Endothelial cell of umbilical vein (primary cell): ENCODE results near the gene TEX9. TPM values are rescaled to one million over a fixed set of nuclear protein-coding genes. Genes with fewer than 3 reads are reported as not detected.
"Not testable (repeated sequence)": the region's sequence is repeated elsewhere in the genome, so short reads cannot be mapped to it uniquely, and the experiment has no call there.

Experiments
- BruUV-seq: library from RNA; stranded (reverse); fragments of 400-500 nt; replicated peaks from 2 replicates; lab custom pipeline; 2021; lab: Mats Ljungman, UMichigan
- CTCF ChIA-PET: fragments of 300-600, 350-600 bp; sonication (Branson Sonifier 250); formaldehyde crosslinking; loops from one replicate; lab custom pipeline; 2021; ENCODE audit warnings: antibody characterized with exemption, inconsistent platforms; lab: Charles Lee
- POLR2A ChIA-PET: fragments of 300-600, 350-600 bp; sonication (Branson Sonifier 250); formaldehyde crosslinking; loops from one replicate; lab custom pipeline; 2021; ENCODE audit warnings: antibody characterized with exemption, inconsistent platforms; lab: Charles Lee
- DNase-seq: peaks from one replicate; pipeline ENCODE4 v3.0.0-alpha.2; 2011; ENCODE audit warnings: low read depth, low spot score
- FAIRE-seq: peaks from 2 replicates; lab custom pipeline; 2011; peaks lifted over from hg19 to GRCh38; lab: Jason Lieb, UNC
- H2AFZ ChIP-seq: 2 replicates; pipeline ENCODE4 v1.6.0; 2012; ENCODE audit warnings: low read depth, low read length, control low read depth, inconsistent platforms
- H3K27ac ChIP-seq: 2 replicates; pipeline ENCODE4 v1.5.1; 2011; ENCODE audit warnings: low read depth, mild to moderate bottlenecking, control low read depth, low read length, moderate library complexity; ENCODE audit not compliant: insufficient read depth
- H3K27me3 ChIP-seq, 2 experiments: 2 replicates each; pipeline versions ENCODE4 v1.6.0 to v1.6.1; 2011; ENCODE audit warnings: low read length in 2 of 2, mixed read lengths in 1 of 2; ENCODE audit not compliant: control insufficient read depth in 2 of 2, insufficient read depth in 2 of 2
- H3K36me3 ChIP-seq, 2 experiments: 2 replicates in 1 of 2; 3 replicates in 1 of 2; pipeline ENCODE4 v1.5.1; 2011; ENCODE audit warnings: low read length in 2 of 2, mild to moderate bottlenecking in 1 of 2, moderate library complexity in 1 of 2; ENCODE audit not compliant: control insufficient read depth in 2 of 2, insufficient read depth in 2 of 2; ENCODE audit errors: extremely low read depth in 1 of 2
- H3K4me1 ChIP-seq: 3 replicates; pipeline ENCODE4 v1.5.1; 2011; ENCODE audit warnings: mild to moderate bottlenecking, low read length; ENCODE audit not compliant: control insufficient read depth, insufficient read depth; ENCODE audit errors: extremely low read depth
- H3K4me2 ChIP-seq: 2 replicates; pipeline ENCODE4 v1.6.1; 2011; ENCODE audit warnings: low read length, control low read depth, mixed read lengths; ENCODE audit not compliant: insufficient read depth
- H3K4me3 ChIP-seq, 3 experiments: fragments of 200-600 bp in 1 of 3; sonication (generic), shearing (Covaris generic) in 1 of 3; replicated peaks in 1 of 3; 2 replicates each; pipeline ENCODE4 v1.5.1; 2011 to 2016; ENCODE audit warnings: control low read depth in 3 of 3, low read length in 3 of 3, mild to moderate bottlenecking in 2 of 3, inconsistent platforms in 1 of 3, low read depth in 1 of 3, moderate library complexity in 1 of 3; ENCODE audit not compliant: insufficient read depth in 1 of 3
- H3K79me2 ChIP-seq: 2 replicates; pipeline ENCODE4 v1.6.0; 2012; ENCODE audit warnings: low read length, inconsistent platforms; ENCODE audit not compliant: control insufficient read depth, insufficient read depth
- H3K9ac ChIP-seq: replicated peaks from 2 replicates; pipeline ENCODE3; 2011; ENCODE audit warnings: low read length, control low read depth; ENCODE audit not compliant: insufficient read depth; ENCODE audit errors: extremely low read depth
- H3K9me1 ChIP-seq: replicated peaks from 3 replicates; pipeline ENCODE4 v1.6.0; 2011; ENCODE audit warnings: mild to moderate bottlenecking, low read length; ENCODE audit not compliant: control insufficient read depth, insufficient read depth; ENCODE audit errors: extremely low read depth
- H3K9me3 ChIP-seq: replicated peaks from 2 replicates; pipeline ENCODE4 v1.5.1; 2012; ENCODE audit warnings: low read length, inconsistent platforms; ENCODE audit not compliant: control insufficient read depth, insufficient read depth
- H4K20me1 ChIP-seq: replicated peaks from 2 replicates; pipeline ENCODE3; 2011; ENCODE audit warnings: mild to moderate bottlenecking, low read length; ENCODE audit not compliant: control insufficient read depth, insufficient read depth; ENCODE audit errors: extremely low read depth
- CTCF ChIP-seq, 2 donors: IDR thresholded peaks; 1 replicate in 1 of 2; 2 replicates in 1 of 2; pipeline ENCODE4 v1.5.1; 2011; ENCODE audit warnings: low read length in 2 of 2, mild to moderate bottlenecking in 2 of 2, moderate library complexity in 2 of 2, control low read depth in 1 of 2, inconsistent platforms in 1 of 2, low read depth in 1 of 2; ENCODE audit not compliant: insufficient read depth in 1 of 2; ENCODE audit errors: extremely low read depth in 1 of 2
- EZH2 ChIP-seq: IDR thresholded peaks from 2 replicates; pipeline ENCODE4 v1.6.1; 2012; ENCODE audit warnings: borderline replicate concordance, low read depth, mild to moderate bottlenecking, moderate library complexity, low read length, inconsistent platforms; ENCODE audit not compliant: severe bottlenecking
- FOS ChIP-seq: IDR thresholded peaks from 2 replicates; pipeline ENCODE4 v1.6.1; 2011; ENCODE audit warnings: mild to moderate bottlenecking, low read length, moderate library complexity, borderline replicate concordance; ENCODE audit not compliant: insufficient read depth
- GATA2 ChIP-seq: IDR thresholded peaks from 2 replicates; pipeline ENCODE4 v1.7.0; 2011; ENCODE audit warnings: low read depth, mild to moderate bottlenecking, moderate library complexity, mixed read lengths, low read length; ENCODE audit not compliant: insufficient read length, insufficient read depth
- JUN ChIP-seq: IDR thresholded peaks from 2 replicates; pipeline ENCODE4 v1.6.1; 2011; ENCODE audit warnings: borderline replicate concordance, low read depth; ENCODE audit not compliant: insufficient read length, insufficient read depth
- MAX ChIP-seq: IDR thresholded peaks from 2 replicates; pipeline ENCODE4 v1.6.1; 2011; ENCODE audit not compliant: insufficient read depth, insufficient read length
- MYC ChIP-seq: IDR thresholded peaks from one replicate; pipeline ENCODE4 v1.6.1; 2011; ENCODE audit warnings: mild to moderate bottlenecking, low read depth, low read length
- POLR2A ChIP-seq: IDR thresholded peaks from 2 replicates; pipeline ENCODE4 v1.6.1; 2012; ENCODE audit warnings: low read depth, mild to moderate bottlenecking, control low read depth, low read length
- POLR2AphosphoS5 ChIP-seq: IDR thresholded peaks from 2 replicates; pipeline ENCODE4 v1.6.1; 2012; ENCODE audit warnings: low read depth, mild to moderate bottlenecking, control low read depth, low read length, moderate library complexity; ENCODE audit not compliant: insufficient read depth
- dilution Hi-C: fragments of 300-500 bp; cut with MboI; formaldehyde crosslinking; loops from one replicate; pipeline ENCODE4 v1.15.0; 2019; ENCODE audit warnings: low sequenced_read_pairs; ENCODE audit not compliant: extremely low pct_ligation_motif_present
- intact Hi-C: fragments of 100-400 bp; cut with micrococcal nuclease; formaldehyde crosslinking; loops from one replicate; pipeline ENCODE4 v1.10.0; 2022
- polyA plus RNA-seq, 4 experiments: library from polyadenylated mRNA; depleted of rRNA in 3 of 4; stranded (reverse) in 3 of 4; unstranded in 1 of 4; fragments of >200 nt; gene quantifications; 2 replicates each; pipeline versions ENCODE4 v1.2.1 to v1.2.3, GENCODE V29; 2011 to 2012; ENCODE audit warnings: missing spikeins in 1 of 4
- total RNA-seq: library from RNA; stranded (reverse); gene quantifications from 2 replicates; pipeline ENCODE4 v1.2.3, GENCODE V29; 2021

TEX9 gene
- total and polyA plus RNA-seq, 2 donors (not counting 3 experiments of a cell fraction or from before 2014, with no cell fraction given) = 0.33 to 1.7 TPM

GRCh38 chr15:56394909-56395308, 29.7 kb downstream of the TEX9 start:
- no peaks in the 10 kb centered on the region for H3K27me3 ChIP-seq
- no peaks in the 10 kb centered on the region for H4K20me1 ChIP-seq
- dilution Hi-C loops (no loop called here), intact Hi-C loops (no loop called here)
- no peaks in the 10 kb centered on the region for H3K9me3 ChIP-seq
- ChIA-PET POLR2A (no interaction called here), CTCF (no interaction called here)
- no peaks in the 10 kb centered on the region for H3K36me3 ChIP-seq
- no peak for DNase-seq
- no peak for FAIRE-seq
- BruUV-seq = no TSS peak
- no peak overlapping the region for H3K4me2 ChIP-seq
- TF ChIP-seq CTCF (IDR thresholded peaks at IDR 0.05; ENCODE audit: extremely low read depth in 1 of 2, insufficient read depth in 1 of 2, low read depth in 1 of 2, low read length in 2 of 2) (no peak), POLR2AphosphoS5 (no peak), MYC (no peak), EZH2 (no peak), POLR2A (no peak), GATA2 (no peak), MAX (no peak), JUN (no peak), FOS (no peak)
- no peak overlapping the region for H3K27ac ChIP-seq
- H3K79me2 ChIP-seq = no peaks in the 10 kb centered on the region
- H3K4me1 ChIP-seq = no peaks in the 10 kb centered on the region
- no peak overlapping the region for H3K4me3 ChIP-seq
- H3K9ac ChIP-seq = no peak overlapping the region
- no peaks in the 10 kb centered on the region for H3K9me1 ChIP-seq
- no peak overlapping the region for H2AFZ ChIP-seq

- H3K79me2 ChIP-seq, H3K36me3 ChIP-seq, H3K9me1 ChIP-seq, H3K4me1 ChIP-seq, BruUV-seq, H2AFZ ChIP-seq, CTCF ChIA-PET, H3K27me3 ChIP-seq, intact Hi-C loops, dilution Hi-C loops, POLR2A ChIA-PET, H3K4me2 ChIP-seq, H4K20me1 ChIP-seq, H3K27ac ChIP-seq, H3K9ac ChIP-seq, H3K4me3 ChIP-seq, DNase-seq, FAIRE-seq, H3K9me3 ChIP-seq: not testable (repeated sequence)
Measured at GRCh38 chr15:56397325-56397724, 32.1 kb downstream of the TEX9 start.

- dilution Hi-C loops, H3K4me2 ChIP-seq, H3K4me1 ChIP-seq, CTCF ChIA-PET, H2AFZ ChIP-seq, H3K27ac ChIP-seq, FAIRE-seq, POLR2A ChIA-PET, intact Hi-C loops, H3K27me3 ChIP-seq, H3K4me3 ChIP-seq, BruUV-seq, H3K9ac ChIP-seq, H3K36me3 ChIP-seq, H4K20me1 ChIP-seq, H3K79me2 ChIP-seq, H3K9me1 ChIP-seq, H3K9me3 ChIP-seq, DNase-seq: not testable (repeated sequence)
Measured at GRCh38 chr15:56399209-56399608, 34.0 kb downstream of the TEX9 start.
